Measurements from ENCODE around the gene TRIOBP.

Gene TRIOBP

GRCh38 chr22:37745548-37746365, 48.9 kb downstream of the TRIOBP start:
- no peak for TF ChIP-seq CTCF (IDR thresholded peaks at IDR 0.05)

- no peak for TF ChIP-seq CTCF (IDR thresholded peaks at IDR 0.05)
These were observed 49.7 kb downstream of the TRIOBP start for GRCh38 chr22:37746366-37747079.

GRCh38 chr22:37747080-37747714, 50.3 kb downstream of the TRIOBP start:
- no peak for TF ChIP-seq CTCF (IDR thresholded peaks at IDR 0.05)

- no peak for TF ChIP-seq CTCF (IDR thresholded peaks at IDR 0.05)
These were observed 50.9 kb downstream of the TRIOBP start for GRCh38 chr22:37747715-37748100.

- TF ChIP-seq CTCF (IDR thresholded peaks at IDR 0.05) = no peak
These were observed 51.8 kb downstream of the TRIOBP start for GRCh38 chr22:37748659-37749058.

GRCh38 chr22:37749226-37749625, 52.4 kb downstream of the TRIOBP start:
- no peak for TF ChIP-seq CTCF (IDR thresholded peaks at IDR 0.05)

- TF ChIP-seq CTCF (IDR thresholded peaks at IDR 0.05) = no peak
These were observed 53.2 kb downstream of the TRIOBP start for GRCh38 chr22:37749831-37750595.

Measured in LNCAP (cell line).